ENCODE data around the gene ATL3.
"Not testable (repeated sequence)": the region's sequence is repeated elsewhere in the genome, so short reads cannot be mapped to it uniquely, and the experiment has no call there.

The ATL3 gene

DNA sequence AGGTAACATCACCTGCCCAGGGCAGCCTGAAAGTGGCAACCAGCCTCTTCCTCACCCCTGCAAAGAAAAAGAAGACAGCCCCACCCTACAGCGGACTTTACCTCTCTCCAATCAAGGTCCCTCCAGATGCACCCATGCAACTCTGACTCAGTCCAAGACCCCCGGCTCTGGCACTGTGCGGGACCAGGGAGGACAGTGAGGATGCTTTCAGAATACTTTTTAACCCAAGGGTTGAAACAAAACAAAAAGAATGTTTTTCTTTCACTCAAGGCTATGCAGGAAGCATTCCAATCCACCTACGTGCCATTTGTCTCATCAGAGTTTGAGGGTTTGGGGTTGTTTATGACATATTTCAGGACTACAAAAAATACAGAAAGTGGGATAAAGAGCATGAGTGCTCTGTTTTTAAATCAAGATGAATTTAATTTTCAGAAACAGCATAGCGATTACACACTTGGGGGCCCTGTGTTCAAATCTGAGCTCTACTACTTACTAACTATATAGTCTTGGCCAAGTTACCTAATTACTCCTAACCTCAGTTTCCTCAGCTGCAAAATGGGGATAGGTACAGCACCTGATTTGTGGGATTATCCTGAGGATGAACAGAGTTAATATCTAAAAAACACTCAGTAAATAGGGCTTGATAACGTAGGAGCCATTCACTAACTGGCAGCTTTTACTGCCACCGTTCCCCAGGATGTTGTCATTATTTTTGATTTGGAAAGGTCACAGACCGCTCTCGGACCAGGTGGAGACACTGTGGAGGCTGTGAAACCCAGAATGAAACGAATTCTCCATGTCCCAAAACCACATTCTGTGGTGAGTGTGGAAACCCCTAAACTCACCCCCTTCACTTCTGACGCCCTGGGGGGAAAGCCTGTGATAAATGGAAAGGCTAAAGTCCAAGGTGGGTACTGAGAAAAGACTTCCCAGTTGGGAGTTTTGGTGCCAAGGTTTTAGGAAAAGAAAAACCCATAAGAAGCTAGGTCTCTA is 62.5 kb downstream of the ATL3 start:
- in situ Hi-C loops (cut with HindIII; ENCODE audit: low pct_ligation_motif_present, low pct_unique_long_range_greater_than_20kb, low sequenced_read_pairs) = no loop called here
- DNase-seq = peak; percentile 61

DNA sequence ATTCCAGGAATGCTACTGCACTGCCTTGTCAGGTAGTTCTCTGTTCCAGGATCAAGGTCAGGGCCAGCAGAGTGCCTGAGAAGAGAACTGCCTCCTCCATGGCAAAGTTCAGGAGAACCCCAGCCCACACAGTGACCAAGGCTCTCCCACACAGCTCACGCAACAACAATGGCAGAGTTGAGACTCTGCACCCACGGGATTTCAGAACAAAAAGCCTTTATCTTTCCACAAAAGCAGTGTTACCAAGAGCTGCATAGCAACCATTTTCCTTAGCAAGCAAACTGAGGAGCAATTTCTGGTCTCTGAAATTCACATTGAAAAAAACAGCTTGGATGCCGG is 68.0 kb downstream of the ATL3 start:
- in situ Hi-C loops (cut with HindIII; ENCODE audit: low pct_ligation_motif_present, low pct_unique_long_range_greater_than_20kb, low sequenced_read_pairs) = no loop called here
- DNase-seq = no peak

DNA sequence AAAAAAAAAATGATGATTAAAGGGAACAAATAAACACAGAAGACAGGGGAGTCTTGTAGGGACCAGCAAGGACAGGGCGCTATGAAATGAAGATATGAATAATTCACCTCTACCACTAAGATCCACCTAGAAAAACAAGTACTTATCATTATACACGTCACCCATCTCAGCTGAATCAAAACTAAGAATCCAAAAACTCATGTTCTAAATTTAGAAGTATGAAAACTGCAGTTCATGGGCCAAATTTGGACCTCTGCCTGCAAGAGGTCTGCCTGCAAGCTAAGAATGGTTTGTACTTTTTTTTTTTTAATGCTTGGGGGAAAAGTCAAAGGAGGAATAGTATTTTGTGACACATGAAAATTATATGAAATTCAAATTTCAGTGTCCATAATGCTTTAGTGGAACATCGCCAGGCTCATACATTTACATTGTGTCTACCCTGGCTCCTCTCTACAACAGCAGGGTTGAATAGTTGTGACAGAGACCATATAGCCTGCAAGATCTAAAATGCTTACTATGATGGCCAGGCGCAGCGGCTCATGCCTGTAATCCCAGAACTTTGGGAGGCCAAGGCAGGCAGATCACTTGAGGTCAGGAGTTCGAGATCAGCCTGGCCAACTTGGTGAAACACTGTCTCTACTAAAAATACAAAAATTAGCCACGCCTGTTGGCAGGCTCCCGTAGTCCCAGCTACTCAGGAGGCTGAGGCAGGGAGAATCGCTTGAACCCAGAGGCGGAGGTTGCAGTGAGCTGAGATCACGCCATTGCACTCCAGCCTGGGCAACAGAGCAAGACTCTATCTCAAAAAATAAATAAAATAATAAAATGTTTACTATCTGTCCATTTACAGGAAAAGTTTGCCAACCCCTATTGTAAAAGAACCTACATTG is 68.6 kb downstream of the ATL3 start:
- DNase-seq; in situ Hi-C loops (cut with HindIII; ENCODE audit: low pct_ligation_motif_present, low pct_unique_long_range_greater_than_20kb, low sequenced_read_pairs): not testable (repeated sequence)

DNA sequence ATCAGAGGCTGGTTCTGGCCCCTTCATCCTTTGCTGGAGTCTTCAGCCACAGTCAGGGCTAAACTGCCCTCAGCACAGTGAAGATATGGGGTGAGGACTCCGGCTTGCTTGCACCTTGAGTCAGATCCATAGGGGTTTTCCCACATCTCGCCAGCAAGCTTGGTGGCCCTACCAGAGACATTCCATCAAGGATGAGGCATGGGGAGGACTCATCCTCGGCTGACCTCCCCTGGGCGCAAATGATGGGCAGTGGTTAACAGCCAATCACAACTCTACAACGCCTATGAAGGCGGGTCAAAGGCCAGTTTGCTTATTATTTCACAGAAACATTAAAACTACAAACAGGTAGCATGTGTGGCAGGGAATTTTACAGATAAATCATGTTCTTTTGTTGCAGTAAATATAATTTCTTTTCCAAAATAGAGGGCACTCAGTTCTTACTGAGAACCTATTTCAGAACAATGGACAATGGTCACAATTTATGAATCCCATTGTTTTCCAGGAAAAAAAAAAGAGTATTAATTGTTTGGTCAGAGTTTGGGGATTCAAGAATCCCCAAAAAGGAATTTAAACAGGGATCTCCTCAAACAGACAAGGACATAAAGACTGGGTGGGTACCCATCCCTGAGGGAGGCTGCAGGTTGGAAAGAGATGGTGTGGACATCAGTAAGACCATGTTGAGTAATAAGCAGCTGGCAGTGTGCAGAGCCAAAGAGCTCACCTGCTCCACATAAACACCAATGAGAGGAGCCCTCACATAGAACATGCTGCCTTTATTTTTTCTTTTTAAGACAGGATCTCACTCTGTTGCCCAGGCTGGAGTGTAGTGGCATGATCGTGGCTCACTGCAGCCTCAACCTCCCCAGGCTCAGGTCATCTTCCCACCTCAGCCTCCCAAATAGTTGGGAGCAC is 71.7 kb downstream of the ATL3 start:
- in situ Hi-C loops (cut with HindIII; ENCODE audit: low pct_ligation_motif_present, low pct_unique_long_range_greater_than_20kb, low sequenced_read_pairs) = no loop called here

DNA sequence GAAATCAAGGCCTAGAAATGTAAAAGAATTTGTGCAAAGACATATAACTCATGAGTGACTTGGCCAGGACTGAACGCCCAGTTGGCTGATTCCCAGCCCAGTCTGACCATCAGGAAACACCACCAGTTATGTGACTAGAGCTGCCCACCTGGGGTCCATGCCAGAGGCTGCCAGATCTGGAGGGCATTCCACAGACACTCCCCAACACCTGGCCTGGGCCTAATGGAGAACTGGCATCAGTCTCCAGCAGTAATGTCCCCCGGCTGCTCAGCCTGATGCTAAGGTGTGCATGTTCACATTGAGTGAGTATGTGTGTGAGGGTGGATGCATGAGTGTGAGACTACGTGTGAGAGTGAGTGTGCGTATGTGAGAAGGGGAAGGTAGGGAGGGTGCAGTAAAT is 72.6 kb downstream of the ATL3 start:
- in situ Hi-C loops (cut with HindIII; ENCODE audit: low pct_ligation_motif_present, low pct_unique_long_range_greater_than_20kb, low sequenced_read_pairs) = no loop called here
- no peak for DNase-seq

More for the DNA sequence above, 71.7 kb downstream of the ATL3 start:
- peak; percentile 85 for DNase-seq

DNA sequence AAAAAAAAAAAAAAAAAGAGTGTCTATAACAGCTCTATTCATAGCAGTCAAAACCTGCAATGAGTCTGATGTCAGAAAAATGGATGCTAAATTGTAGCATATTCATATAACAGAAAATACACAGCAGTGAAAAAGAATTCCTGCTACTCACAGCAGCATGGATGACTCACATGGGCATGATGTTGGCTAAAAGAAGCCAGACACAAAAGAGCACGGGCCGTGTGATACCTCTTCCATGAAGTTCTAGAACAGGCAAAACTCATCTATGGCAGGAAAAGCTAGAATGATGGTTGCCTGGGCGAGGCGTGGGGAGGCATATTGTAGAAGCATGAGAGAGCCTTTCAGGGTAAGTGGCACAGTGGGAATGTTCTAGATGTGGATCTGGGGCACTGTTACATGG is 75.9 kb downstream of the ATL3 start:
- in situ Hi-C loops (cut with HindIII; ENCODE audit: low pct_ligation_motif_present, low pct_unique_long_range_greater_than_20kb, low sequenced_read_pairs) = no loop called here
- DNase-seq = no peak

DNA sequence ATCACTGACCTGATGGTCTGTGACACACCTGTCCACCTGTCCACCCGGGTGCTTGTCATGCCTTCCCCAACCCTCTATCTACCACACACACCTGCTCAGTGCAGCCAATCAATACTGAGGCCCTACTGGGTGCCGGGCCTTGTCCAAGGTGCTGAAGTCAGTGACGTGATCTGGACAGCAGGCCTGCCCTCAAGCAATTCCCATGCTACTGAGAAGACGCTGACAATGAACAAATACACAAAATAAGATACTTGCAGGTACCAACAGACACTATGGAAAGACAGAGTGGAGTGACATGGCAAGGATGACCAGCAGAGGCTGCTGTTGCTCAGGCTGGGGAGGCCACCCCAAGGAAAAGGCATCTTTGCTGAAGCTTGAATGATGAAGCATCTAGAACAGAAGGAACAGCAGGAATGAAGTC is 78.2 kb downstream of the ATL3 start:
- no peak for DNase-seq
- in situ Hi-C loops (cut with HindIII; ENCODE audit: low pct_ligation_motif_present, low pct_unique_long_range_greater_than_20kb, low sequenced_read_pairs) = no loop called here

DNA sequence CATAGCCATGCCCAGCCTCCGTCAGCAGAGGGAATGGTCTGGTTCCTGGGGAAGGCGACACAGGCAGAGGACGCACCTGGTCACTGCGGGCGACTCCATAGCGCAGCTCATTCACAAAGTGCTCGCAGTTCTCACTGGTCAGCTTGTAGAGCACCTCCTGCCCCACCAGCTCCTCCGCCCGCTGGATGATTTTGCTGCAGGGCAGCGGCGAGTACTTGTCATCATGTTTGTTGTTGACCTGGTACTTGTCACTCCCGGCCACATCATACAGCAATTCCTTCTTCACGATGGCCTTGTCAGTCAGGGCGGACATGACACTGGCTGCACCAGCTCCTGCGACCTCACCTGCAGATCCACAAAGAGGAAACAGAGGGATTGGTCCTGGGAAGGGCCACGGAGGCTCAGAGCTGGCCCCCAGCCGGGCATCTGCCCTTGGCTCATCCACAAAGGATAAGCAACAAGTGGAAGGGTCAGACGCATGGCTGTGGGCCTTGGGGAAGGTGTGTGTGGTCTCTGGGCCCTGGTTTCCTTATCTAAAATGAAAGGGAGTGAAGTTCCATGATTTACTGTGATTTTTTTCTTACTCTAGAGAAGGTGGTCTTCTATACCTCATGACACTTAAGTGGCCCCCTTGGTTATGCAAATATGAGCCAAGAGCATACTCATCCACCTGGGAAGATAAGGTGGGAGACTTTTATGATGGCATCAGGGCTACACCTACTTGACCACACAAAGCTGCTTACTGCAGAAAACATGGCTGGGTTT is 81.0 kb downstream of the ATL3 start:
- in situ Hi-C loops (cut with HindIII; ENCODE audit: low pct_ligation_motif_present, low pct_unique_long_range_greater_than_20kb, low sequenced_read_pairs) = no loop called here
- no peak for DNase-seq

DNA sequence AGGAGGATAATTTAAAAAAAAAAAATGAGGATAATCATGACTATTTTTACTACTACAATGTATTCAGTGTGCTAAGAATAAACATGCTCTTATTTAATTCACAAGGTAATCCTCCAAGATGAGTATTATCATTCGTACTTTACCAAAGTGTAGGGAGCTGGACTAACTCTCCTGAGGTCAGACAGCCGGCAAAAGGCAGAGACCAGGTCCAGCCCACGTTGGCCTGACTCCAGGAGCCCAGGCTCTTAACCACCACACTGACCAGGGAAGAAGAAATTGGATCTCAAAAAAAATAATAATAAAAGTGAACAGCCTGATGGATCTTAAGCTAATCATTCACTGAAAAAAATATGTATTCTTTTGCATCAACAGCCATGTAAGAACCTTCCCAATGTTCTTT is 82.2 kb downstream of the ATL3 start:
- DNase-seq = no peak
- in situ Hi-C loops (cut with HindIII; ENCODE audit: low pct_ligation_motif_present, low pct_unique_long_range_greater_than_20kb, low sequenced_read_pairs) = no loop called here

DNA sequence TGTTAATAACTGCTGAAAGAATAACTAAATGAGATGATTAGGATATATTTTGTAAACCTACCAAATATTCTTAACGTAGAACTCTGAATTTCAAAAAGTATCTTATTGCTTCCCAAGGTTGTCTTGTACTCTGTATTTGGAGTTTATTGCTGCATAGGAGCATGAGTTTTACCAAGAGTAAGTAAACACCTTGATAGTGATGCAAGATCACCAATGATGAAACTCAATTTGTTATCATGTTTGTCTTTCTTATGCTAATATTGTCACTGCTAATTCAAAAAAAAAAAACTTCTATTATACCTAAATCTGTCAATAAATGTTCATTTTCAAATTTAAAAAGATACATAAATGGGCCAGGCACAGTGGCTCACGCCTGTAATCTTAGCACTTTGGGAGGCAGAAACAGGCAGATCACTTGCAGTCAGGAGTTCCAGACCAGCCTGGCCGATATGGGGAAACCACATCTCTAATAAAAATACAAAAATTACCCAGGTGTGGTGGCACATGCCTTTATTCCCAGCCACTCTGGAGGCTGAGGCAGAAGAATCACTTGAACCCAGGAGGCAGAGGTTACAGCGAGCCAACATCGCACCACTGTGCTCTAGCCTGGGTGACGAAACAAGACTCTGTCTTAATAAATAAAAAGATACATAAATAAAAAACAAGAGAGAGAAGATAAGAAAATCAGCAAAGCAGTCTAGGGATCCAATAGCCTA is 84.6 kb downstream of the ATL3 start:
- DNase-seq = no peak
- in situ Hi-C loops (cut with HindIII; ENCODE audit: low pct_ligation_motif_present, low pct_unique_long_range_greater_than_20kb, low sequenced_read_pairs) = no loop called here

DNA sequence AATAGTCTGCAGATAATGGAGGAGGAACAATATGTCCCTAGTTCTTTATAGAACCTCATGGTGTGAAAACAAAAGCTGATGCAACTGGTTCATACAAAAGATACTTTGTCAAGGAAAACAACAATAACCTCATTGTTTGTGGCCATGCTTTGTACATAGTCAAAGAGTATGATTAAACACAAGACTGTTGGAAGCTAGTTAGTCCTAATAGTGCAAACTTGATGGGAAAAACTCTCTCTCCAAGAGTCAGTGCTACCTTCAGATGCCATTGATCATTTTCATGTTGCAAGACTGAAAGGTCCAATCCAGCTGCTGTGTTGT is 87.9 kb downstream of the ATL3 start:
- DNase-seq = no peak
- in situ Hi-C loops (cut with HindIII; ENCODE audit: low pct_ligation_motif_present, low pct_unique_long_range_greater_than_20kb, low sequenced_read_pairs) = no loop called here

DNA sequence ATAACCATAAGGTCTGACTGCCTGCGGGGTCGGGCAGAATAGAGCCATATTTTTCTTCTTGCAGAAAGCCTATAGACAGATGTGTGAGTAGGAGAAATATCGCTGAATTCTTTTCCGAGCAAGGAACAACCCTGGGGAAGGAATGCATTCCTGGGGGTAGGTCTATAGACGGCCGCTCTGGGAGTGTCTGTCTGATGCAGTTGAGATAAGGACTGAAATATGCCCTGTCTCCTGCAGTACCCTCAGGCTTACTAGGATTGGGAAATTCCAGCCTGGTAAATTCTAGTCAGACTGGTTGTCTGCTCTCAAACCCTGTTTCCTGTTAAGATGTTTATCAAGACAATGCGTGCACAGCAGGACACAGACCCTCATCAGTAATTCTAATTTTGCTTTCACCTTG is 90.0 kb downstream of the ATL3 start:
- DNase-seq; in situ Hi-C loops (cut with HindIII; ENCODE audit: low pct_ligation_motif_present, low pct_unique_long_range_greater_than_20kb, low sequenced_read_pairs): not testable (repeated sequence)

DNA sequence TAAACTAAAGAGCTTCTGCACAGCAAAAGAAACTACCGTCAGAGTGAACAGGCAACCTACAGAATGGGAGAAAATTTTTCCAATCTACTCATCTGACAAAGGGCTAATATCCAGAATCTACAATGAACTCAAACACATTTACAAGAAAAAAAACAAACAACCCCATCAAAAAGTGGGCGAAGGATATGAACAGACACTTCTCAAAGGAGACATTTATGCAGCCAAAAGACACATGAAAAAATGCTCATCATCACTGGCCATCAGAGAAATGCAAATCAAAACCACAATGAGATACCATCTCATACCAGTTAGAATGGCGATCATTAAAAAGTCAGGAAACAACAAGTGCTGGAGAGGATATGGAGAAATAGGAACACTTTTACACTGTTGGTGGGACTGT is 92.3 kb downstream of the ATL3 start:
- DNase-seq; in situ Hi-C loops (cut with HindIII; ENCODE audit: low pct_ligation_motif_present, low pct_unique_long_range_greater_than_20kb, low sequenced_read_pairs): not testable (repeated sequence)

DNA sequence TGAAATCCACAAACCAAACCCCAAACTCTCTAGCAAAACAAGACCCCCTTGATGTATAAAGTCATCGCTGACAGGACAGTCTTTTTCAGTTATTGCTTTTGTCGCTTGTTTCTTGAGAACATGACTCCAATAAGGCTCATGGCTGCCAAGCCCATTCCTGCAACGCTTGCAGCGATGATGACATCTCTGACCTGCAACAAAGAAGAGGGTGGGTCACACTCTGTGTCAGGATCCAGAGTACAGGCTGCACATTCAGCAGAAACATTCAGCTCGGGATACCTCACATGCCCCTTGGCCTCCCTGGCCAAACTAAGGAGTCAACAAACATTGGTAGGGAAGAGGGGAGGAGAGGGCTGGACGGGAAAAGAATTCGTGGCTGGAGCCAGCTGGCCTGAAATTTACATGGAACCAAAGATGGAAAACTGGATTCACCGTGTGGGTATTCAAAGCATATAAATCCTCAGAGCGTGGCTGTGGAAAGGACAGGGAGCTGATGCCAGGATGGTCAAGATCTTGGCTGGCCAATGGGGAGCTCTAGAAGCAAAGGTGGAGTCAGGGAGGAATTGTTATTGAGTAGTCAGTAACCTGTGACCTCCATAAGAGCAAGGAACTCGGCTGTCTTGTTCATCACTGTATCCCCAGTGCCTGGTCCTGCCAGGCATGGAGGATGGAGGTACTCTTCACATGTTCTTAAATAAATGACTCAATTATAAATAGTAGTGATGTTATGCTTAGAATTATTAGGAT is 96.1 kb downstream of the ATL3 start:
- DNase-seq = no peak

More for the DNA sequence above, 96.1 kb downstream of the ATL3 start:
- in situ Hi-C loops (cut with HindIII; ENCODE audit: low pct_ligation_motif_present, low pct_unique_long_range_greater_than_20kb, low sequenced_read_pairs) = no loop called here

Measured in ACHN (cell line).